ENCODE data around the gene ZNF654.
"Not testable (repeated sequence)": the region's sequence is repeated elsewhere in the genome, so short reads cannot be mapped to it uniquely, and the experiment has no call there.

ZNF654 gene

GRCh38 chr3:88101142-88101541 is 42.1 kb downstream of the ZNF654 start:
- peaks cover 13% of the 10 kb centered on the region for H3K4me1 ChIP-seq (ENCODE audit: control insufficient read depth, insufficient read depth, low read length, unreplicated experiment)
- H3K27ac ChIP-seq (ENCODE audit: low read depth, low read length): no peak overlapping the region
- no peak overlapping the region for H2AFZ ChIP-seq (ENCODE audit: low read length, unreplicated experiment)
- H3K27me3 ChIP-seq (ENCODE audit: insufficient read depth, low read length): no peaks in the 10 kb centered on the region
- peaks cover 27% of the 10 kb centered on the region for H3K36me3 ChIP-seq (ENCODE audit: insufficient read depth, low read length)
- peaks cover 18% of the 10 kb centered on the region for H3K79me2 ChIP-seq (ENCODE audit: control insufficient read depth, insufficient read depth, low read length, unreplicated experiment)
- H3K4me3 ChIP-seq (ENCODE audit: low read depth, low read length): no peak overlapping the region

GRCh38 chr3:88105325-88105724 is 46.3 kb downstream of the ZNF654 start:
- H3K79me2 ChIP-seq (ENCODE audit: control insufficient read depth, insufficient read depth, low read length, unreplicated experiment): peaks cover 45% of the 10 kb centered on the region
- no peak overlapping the region for H3K4me3 ChIP-seq (ENCODE audit: low read depth, low read length)
- H3K36me3 ChIP-seq (ENCODE audit: insufficient read depth, low read length): peaks cover 17% of the 10 kb centered on the region
- peaks cover 18% of the 10 kb centered on the region for H3K4me1 ChIP-seq (ENCODE audit: control insufficient read depth, insufficient read depth, low read length, unreplicated experiment)
- no peak overlapping the region for H3K27ac ChIP-seq (ENCODE audit: low read depth, low read length)
- no peaks in the 10 kb centered on the region for H3K27me3 ChIP-seq (ENCODE audit: insufficient read depth, low read length)
- no peak overlapping the region for H2AFZ ChIP-seq (ENCODE audit: low read length, unreplicated experiment)

GRCh38 chr3:88112289-88112688 is 53.2 kb downstream of the ZNF654 start:
- Histone ChIP-seq H3K79me2 (ENCODE audit: control insufficient read depth, insufficient read depth, low read length, unreplicated experiment) (peaks cover 35% of the 10 kb centered on the region), H3K27ac (ENCODE audit: low read depth, low read length) (no peak overlapping the region), H3K4me1 (ENCODE audit: control insufficient read depth, insufficient read depth, low read length, unreplicated experiment) (peaks cover 14% of the 10 kb centered on the region), H3K36me3 (ENCODE audit: insufficient read depth, low read length) (0 out of 2 replicates have a peak, but pooled peaks cover 1% of the 10 kb centered on the region), H3K4me3 (ENCODE audit: low read depth, low read length) (no peak overlapping the region), H3K27me3 (ENCODE audit: insufficient read depth, low read length) (no peaks in the 10 kb centered on the region), H2AFZ (ENCODE audit: low read length, unreplicated experiment) (no peak overlapping the region)

- Histone ChIP-seq H3K27ac (ENCODE audit: low read depth, low read length) (no peak overlapping the region; the same call in 1 of the 2 replicates), H3K27me3 (ENCODE audit: insufficient read depth, low read length) (no peaks in the 10 kb centered on the region), H2AFZ (ENCODE audit: low read length, unreplicated experiment) (no peak overlapping the region), H3K4me3 (ENCODE audit: low read depth, low read length) (no peak overlapping the region), H3K79me2 (ENCODE audit: control insufficient read depth, insufficient read depth, low read length, unreplicated experiment) (peaks cover 35% of the 10 kb centered on the region), H3K36me3 (ENCODE audit: insufficient read depth, low read length) (0 out of 2 replicates have a peak, but pooled peaks cover 9% of the 10 kb centered on the region), H3K4me1 (ENCODE audit: control insufficient read depth, insufficient read depth, low read length, unreplicated experiment) (peaks cover 14% of the 10 kb centered on the region)
Measured at GRCh38 chr3:88113311-88114162, 54.5 kb downstream of the ZNF654 start.

- Histone ChIP-seq H3K4me1 (ENCODE audit: control insufficient read depth, insufficient read depth, low read length, unreplicated experiment) (peaks cover 10% of the 10 kb centered on the region), H3K4me3 (ENCODE audit: low read depth, low read length) (no peak overlapping the region), H3K79me2 (ENCODE audit: control insufficient read depth, insufficient read depth, low read length, unreplicated experiment) (peaks cover 27% of the 10 kb centered on the region), H3K27ac (ENCODE audit: low read depth, low read length) (no peak overlapping the region), H3K27me3 (ENCODE audit: insufficient read depth, low read length) (no peaks in the 10 kb centered on the region), H2AFZ (ENCODE audit: low read length, unreplicated experiment) (no peak overlapping the region), H3K36me3 (ENCODE audit: insufficient read depth, low read length) (0 out of 2 replicates have a peak, but pooled peaks cover 11% of the 10 kb centered on the region)
Measured at GRCh38 chr3:88114878-88115549, 56.0 kb downstream of the ZNF654 start.

- Histone ChIP-seq H3K79me2 (ENCODE audit: control insufficient read depth, insufficient read depth, low read length, unreplicated experiment) (peaks cover 24% of the 10 kb centered on the region), H3K27ac (ENCODE audit: low read depth, low read length) (no peak overlapping the region), H2AFZ (ENCODE audit: low read length, unreplicated experiment) (no peak overlapping the region), H3K4me3 (ENCODE audit: low read depth, low read length) (no peak overlapping the region), H3K36me3 (ENCODE audit: insufficient read depth, low read length) (0 out of 2 replicates have a peak, but pooled peaks cover 11% of the 10 kb centered on the region), H3K4me1 (ENCODE audit: control insufficient read depth, insufficient read depth, low read length, unreplicated experiment) (peaks cover 4% of the 10 kb centered on the region), H3K27me3 (ENCODE audit: insufficient read depth, low read length) (no peaks in the 10 kb centered on the region)
Measured at GRCh38 chr3:88117683-88118082, 58.6 kb downstream of the ZNF654 start.

GRCh38 chr3:88118603-88119002 is 59.5 kb downstream of the ZNF654 start:
- not testable (repeated sequence) for H3K27me3 ChIP-seq (ENCODE audit: insufficient read depth, low read length); H2AFZ ChIP-seq (ENCODE audit: low read length, unreplicated experiment); H3K4me1 ChIP-seq (ENCODE audit: control insufficient read depth, insufficient read depth, low read length, unreplicated experiment); H3K27ac ChIP-seq (ENCODE audit: low read depth, low read length); H3K4me3 ChIP-seq (ENCODE audit: low read depth, low read length)
- Histone ChIP-seq H3K79me2 (ENCODE audit: control insufficient read depth, insufficient read depth, low read length, unreplicated experiment) (peaks cover 27% of the 10 kb centered on the region), H3K36me3 (ENCODE audit: insufficient read depth, low read length) (0 out of 2 replicates have a peak, but pooled peaks cover 11% of the 10 kb centered on the region)

GRCh38 chr3:88123526-88123925 is 64.5 kb downstream of the ZNF654 start:
- Histone ChIP-seq H3K79me2 (ENCODE audit: control insufficient read depth, insufficient read depth, low read length, unreplicated experiment) (peaks cover 9% of the 10 kb centered on the region), H3K36me3 (ENCODE audit: insufficient read depth, low read length) (0 out of 2 replicates have a peak, but pooled peaks cover 1% of the 10 kb centered on the region), H2AFZ (ENCODE audit: low read length, unreplicated experiment) (no peak overlapping the region), H3K27me3 (ENCODE audit: insufficient read depth, low read length) (no peaks in the 10 kb centered on the region), H3K27ac (ENCODE audit: low read depth, low read length) (no peak overlapping the region), H3K4me1 (ENCODE audit: control insufficient read depth, insufficient read depth, low read length, unreplicated experiment) (no peaks in the 10 kb centered on the region), H3K4me3 (ENCODE audit: low read depth, low read length) (no peak overlapping the region)

GRCh38 chr3:88131695-88132094 is 72.6 kb downstream of the ZNF654 start:
- Histone ChIP-seq H3K27ac (ENCODE audit: low read depth, low read length) (no peak overlapping the region), H3K79me2 (ENCODE audit: control insufficient read depth, insufficient read depth, low read length, unreplicated experiment) (peaks cover 4% of the 10 kb centered on the region), H3K4me1 (ENCODE audit: control insufficient read depth, insufficient read depth, low read length, unreplicated experiment) (peaks cover 11% of the 10 kb centered on the region), H3K4me3 (ENCODE audit: low read depth, low read length) (no peak overlapping the region), H2AFZ (ENCODE audit: low read length, unreplicated experiment) (no peak overlapping the region), H3K27me3 (ENCODE audit: insufficient read depth, low read length) (no peaks in the 10 kb centered on the region), H3K36me3 (ENCODE audit: insufficient read depth, low read length) (peaks cover 10% of the 10 kb centered on the region; the same call in 1 of the 2 replicates)

- no peak overlapping the region for H3K27ac ChIP-seq (ENCODE audit: low read depth, low read length)
- H3K36me3 ChIP-seq (ENCODE audit: insufficient read depth, low read length): peaks cover 10% of the 10 kb centered on the region; the same call in 1 of the 2 replicates
- peaks cover 16% of the 10 kb centered on the region for H3K4me1 ChIP-seq (ENCODE audit: control insufficient read depth, insufficient read depth, low read length, unreplicated experiment)
- H3K79me2 ChIP-seq (ENCODE audit: control insufficient read depth, insufficient read depth, low read length, unreplicated experiment): peaks cover 4% of the 10 kb centered on the region
- H2AFZ ChIP-seq (ENCODE audit: low read length, unreplicated experiment): no peak overlapping the region
- no peak overlapping the region for H3K4me3 ChIP-seq (ENCODE audit: low read depth, low read length)
- H3K27me3 ChIP-seq (ENCODE audit: insufficient read depth, low read length): no peaks in the 10 kb centered on the region
Measured at GRCh38 chr3:88132894-88133293, 73.8 kb downstream of the ZNF654 start.

Data from ACC112 (cell line).